GM12801 (cell line): ENCODE measurements around the gene ACTR1A.

ENCODE experiments used
- TF ChIP-seq, protein P1 (sequence below): IDR thresholded peaks from one replicate; pipeline ENCODE4 v1.5.1; 2011; ENCODE audit warnings: control low read depth; ENCODE audit not compliant: insufficient read length; ENCODE audit errors: extremely low read depth

ACTR1A gene

DNA sequence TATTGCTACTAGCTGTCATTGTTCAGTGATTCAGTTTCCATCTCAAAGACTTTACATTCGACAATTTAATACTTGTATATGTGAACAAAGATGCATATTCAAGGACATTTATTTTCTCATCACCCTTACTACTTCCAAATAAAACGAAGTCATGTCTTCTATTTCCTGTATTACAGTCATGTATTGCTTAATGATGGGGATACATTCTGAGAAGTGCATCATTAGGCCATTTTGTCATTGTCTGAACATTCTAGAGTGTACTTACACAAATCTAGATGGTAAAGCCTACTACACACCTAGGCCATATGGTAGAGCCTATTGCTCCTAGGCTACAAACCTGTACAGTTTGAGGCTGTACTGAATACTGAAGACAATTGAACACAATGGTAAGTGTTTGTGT is 57.7 kb downstream of the ACTR1A start:
- TF ChIP-seq, protein P1, sequence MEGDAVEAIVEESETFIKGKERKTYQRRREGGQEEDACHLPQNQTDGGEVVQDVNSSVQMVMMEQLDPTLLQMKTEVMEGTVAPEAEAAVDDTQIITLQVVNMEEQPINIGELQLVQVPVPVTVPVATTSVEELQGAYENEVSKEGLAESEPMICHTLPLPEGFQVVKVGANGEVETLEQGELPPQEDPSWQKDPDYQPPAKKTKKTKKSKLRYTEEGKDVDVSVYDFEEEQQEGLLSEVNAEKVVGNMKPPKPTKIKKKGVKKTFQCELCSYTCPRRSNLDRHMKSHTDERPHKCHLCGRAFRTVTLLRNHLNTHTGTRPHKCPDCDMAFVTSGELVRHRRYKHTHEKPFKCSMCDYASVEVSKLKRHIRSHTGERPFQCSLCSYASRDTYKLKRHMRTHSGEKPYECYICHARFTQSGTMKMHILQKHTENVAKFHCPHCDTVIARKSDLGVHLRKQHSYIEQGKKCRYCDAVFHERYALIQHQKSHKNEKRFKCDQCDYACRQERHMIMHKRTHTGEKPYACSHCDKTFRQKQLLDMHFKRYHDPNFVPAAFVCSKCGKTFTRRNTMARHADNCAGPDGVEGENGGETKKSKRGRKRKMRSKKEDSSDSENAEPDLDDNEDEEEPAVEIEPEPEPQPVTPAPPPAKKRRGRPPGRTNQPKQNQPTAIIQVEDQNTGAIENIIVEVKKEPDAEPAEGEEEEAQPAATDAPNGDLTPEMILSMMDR = no peak

DNA sequence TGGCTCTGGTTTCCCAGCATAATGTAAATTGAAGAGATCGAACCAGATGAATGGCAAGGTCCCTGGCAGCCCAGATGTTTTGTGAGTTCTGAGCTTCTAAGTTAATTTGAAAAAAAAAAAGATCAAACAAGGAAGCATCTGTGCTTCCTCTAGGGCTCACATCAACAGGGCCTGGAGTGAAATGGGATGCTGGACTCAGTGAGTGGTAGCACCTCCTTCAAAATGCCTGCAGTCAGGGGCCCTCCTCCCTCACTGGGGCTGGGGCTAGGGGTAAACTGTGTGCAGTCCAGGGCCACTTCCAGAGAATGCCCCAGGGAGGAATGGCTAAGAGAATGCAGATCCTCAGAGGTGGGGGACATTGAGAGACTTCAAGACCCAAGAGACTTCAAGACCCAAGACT is 64.1 kb downstream of the ACTR1A start:
- TF ChIP-seq, protein P1 = no peak

DNA sequence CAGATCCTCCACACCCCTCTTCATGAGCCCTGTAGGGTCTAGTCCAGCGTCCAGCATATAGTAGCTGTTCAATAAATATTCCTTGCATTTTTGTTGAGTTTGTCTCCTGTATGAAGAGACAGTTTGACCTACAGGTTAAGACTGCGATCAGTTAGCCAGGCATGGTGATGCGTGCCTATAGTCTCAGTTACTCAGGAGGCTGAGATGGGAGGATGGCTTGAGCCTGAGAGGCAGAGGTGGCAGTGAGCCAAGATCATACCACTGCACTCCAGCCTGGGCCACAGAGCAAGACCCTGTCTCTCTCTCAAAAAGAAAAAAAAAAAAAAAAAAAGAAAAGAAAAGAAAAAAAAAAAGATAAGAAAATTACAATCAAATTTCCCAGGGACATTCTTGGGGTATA is 65.0 kb downstream of the ACTR1A start:
- TF ChIP-seq, protein P1 = no peak

DNA sequence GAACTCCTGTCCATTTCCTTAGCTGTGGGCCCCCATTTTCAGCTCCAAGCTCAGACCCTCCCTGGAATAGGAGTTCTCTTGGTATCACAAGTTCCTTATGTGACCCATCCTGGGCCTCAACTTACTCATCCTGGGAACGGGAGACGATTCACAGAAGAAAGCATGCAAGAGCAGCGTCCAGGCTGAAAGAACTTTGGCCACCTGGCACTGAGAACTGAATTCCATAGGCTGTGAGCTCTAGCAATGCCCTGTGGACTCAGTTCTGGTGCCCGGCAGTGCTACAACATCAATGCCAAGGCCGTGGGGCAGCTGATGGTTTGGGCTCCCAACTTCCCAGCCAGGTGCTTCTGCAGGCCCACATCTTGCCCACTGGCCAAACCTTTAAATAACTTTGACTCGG is 66.2 kb downstream of the ACTR1A start:
- TF ChIP-seq, protein P1 = no peak

DNA sequence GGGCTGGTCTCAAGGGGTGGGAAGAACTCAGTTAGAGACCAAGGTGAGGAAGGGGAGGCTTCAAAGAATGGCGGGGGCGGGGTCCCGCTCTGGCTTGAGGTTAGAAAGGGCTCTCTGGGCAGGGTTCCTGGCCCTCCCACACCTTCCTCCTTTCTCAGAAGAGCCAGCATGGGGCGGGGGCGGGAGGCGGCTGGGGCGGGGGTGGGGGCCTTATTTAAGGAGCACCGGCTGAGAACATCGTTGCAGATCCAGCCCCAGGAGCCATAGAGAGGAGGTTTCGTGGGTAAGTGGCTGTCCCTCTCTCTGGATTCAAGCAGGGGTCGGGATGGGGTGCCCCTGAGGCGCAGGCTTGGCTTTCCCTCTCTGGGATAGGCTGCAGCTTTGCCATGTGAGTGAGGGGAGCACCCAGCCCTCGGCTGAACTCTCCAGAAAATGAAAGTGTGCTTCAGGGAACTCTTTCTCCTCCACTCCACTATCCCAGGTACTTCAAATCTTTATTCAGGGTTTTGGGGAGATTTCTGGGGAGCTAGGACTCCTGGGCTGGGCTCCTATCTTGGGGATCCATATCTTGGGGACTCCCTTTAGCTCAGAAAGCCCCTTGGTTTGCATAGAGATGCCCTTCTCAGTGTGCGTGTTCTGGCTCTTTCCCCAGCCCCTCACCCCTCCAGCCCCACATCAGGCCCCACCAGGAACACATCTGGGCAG is 66.8 kb downstream of the ACTR1A start:
- TF ChIP-seq, protein P1 = no peak

DNA sequence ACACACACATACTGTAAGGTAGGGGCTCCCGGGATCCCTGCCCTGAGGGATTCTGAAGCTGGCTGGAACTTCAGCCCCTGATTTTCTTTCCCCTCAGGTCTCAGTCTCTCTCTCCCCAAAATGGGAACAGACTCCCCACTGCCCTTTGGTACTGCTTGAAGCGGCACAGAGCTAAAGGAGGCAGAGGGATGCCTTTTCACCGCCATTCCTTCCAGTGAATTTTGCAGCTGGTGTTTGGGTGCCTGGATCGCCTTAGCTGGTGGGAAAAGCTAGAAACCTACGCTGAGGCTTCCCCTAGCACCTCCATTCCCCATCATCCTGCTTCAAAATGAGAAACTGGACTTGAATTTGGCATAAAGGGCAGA is 67.4 kb downstream of the ACTR1A start:
- TF ChIP-seq, protein P1 = no peak

DNA sequence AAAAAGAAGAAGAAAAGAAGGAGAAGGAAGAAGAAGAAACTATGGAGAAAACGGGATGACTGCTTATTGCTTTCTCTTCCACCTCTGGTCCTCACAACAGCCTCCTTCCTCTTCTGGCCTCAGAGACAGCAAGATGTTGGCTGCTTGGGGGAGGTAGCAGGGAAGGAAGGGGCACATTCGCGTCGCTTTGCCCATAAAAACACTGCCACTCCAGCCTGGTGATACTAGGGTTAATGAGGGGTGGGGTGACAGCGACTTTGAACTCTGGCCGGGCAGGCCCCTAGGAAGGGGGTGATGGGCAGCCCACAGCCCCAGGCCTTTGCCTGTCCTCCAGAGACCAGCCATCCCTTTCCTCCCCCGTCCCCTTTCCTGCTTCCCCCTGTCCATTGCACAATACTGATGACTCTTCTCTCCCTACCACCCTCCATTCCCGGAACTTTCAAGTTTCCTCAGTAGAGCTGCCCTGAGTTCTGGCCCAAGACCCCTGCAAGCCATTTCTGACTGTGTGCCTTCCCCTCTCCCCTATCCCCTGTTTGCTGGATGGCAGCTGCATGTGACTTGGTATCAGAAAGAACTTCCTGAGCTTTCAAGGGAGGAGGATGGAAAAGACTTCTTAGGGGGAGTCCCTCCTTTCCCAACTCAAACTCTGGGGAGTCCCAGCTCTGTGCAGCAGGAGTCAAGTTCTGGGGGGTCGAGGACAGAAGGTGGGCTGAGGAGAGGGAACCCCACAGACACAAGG is 67.9 kb downstream of the ACTR1A start:
- TF ChIP-seq, protein P1 = no peak
